Neural cell (in vitro differentiated cells): Measurements from ENCODE around the gene FCER2.

Source experiments
- EP300 ChIP-seq: fragments of 450-650 bp; conservative IDR thresholded peaks from 2 replicates; pipeline ENCODE4 v1.6.1; 2014; ENCODE audit warnings: antibody characterized with exemption, mild to moderate bottlenecking, moderate library complexity; ENCODE audit not compliant: poor library complexity, severe bottlenecking
- EZH2 ChIP-seq: fragments of 200-600, 300-800 bp; shearing (Covaris generic), sonication (generic); IDR thresholded peaks from 2 replicates; pipeline ENCODE4 v1.6.1; 2014; ENCODE audit warnings: antibody characterized with exemption, low read length, borderline replicate concordance, mild to moderate bottlenecking; ENCODE audit not compliant: insufficient read depth, poor library complexity, severe bottlenecking
- MXI1 ChIP-seq: fragments of 450-650 bp; conservative IDR thresholded peaks from 2 replicates; pipeline ENCODE4 v1.6.1; 2014; ENCODE audit warnings: antibody characterized with exemption, mild to moderate bottlenecking; ENCODE audit not compliant: poor library complexity, severe bottlenecking
- POLR2AphosphoS5 ChIP-seq: IDR thresholded peaks from 2 replicates; pipeline ENCODE4 v1.6.1; 2012
- SMC3 ChIP-seq: fragments of 450-650 bp; conservative IDR thresholded peaks from 2 replicates; pipeline ENCODE4 v1.6.1; 2014; ENCODE audit warnings: antibody characterized with exemption, mild to moderate bottlenecking, moderate library complexity; ENCODE audit not compliant: poor library complexity
- TAF1 ChIP-seq: IDR thresholded peaks from 2 replicates; pipeline ENCODE4 v1.6.1; 2012; ENCODE audit warnings: low read depth
- TF ChIP-seq, protein P1 (sequence below): fragments of 450-650 bp; IDR thresholded peaks from 2 replicates; pipeline ENCODE4 v1.5.1; 2014; ENCODE audit warnings: antibody characterized with exemption, mild to moderate bottlenecking, moderate library complexity; ENCODE audit not compliant: poor library complexity, severe bottlenecking

DNA sequence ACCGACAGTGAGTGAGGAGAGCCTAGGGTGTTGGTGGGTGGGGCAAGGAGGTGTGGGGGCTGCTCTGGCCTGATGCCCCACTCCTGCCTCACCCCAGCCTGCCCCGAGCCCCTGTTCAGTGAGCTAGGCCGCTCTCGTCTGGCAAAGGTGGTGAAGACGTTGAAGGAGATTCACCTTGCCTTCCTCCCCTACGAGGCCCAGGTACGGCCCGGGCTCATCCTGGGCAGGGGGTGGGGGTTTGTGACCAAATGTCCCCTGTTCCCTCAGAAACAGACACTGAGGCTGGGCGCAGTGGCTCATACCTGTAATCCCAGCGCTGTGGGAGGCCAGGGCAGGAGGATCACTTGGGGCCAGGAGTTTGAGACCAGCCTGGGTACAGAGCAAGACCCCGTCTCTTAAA, 61.1 kb downstream of the FCER2 start:
- TF ChIP-seq, protein P1, sequence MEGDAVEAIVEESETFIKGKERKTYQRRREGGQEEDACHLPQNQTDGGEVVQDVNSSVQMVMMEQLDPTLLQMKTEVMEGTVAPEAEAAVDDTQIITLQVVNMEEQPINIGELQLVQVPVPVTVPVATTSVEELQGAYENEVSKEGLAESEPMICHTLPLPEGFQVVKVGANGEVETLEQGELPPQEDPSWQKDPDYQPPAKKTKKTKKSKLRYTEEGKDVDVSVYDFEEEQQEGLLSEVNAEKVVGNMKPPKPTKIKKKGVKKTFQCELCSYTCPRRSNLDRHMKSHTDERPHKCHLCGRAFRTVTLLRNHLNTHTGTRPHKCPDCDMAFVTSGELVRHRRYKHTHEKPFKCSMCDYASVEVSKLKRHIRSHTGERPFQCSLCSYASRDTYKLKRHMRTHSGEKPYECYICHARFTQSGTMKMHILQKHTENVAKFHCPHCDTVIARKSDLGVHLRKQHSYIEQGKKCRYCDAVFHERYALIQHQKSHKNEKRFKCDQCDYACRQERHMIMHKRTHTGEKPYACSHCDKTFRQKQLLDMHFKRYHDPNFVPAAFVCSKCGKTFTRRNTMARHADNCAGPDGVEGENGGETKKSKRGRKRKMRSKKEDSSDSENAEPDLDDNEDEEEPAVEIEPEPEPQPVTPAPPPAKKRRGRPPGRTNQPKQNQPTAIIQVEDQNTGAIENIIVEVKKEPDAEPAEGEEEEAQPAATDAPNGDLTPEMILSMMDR = no peak
- TF ChIP-seq EZH2 = no peak
- TF ChIP-seq POLR2AphosphoS5 = no peak
- no peak for TF ChIP-seq SMC3
- no peak for TF ChIP-seq EP300
- TF ChIP-seq TAF1 = no peak
- TF ChIP-seq MXI1 = no peak
